HCT116 (cell line): Measurements from ENCODE around the gene ZBTB24. TPM values are rescaled to one million over a fixed set of nuclear protein-coding genes. Genes with fewer than 3 reads are reported as not detected.

Experiments
- ATAC-seq: fragments of 200-7000 bp; cut with Tn5 transposase; 2 replicates; pipeline ENCODE4 v1.9.1; 2020; ENCODE audit warnings: mild to moderate bottlenecking, moderate library complexity
- BruUV-seq: library from RNA; stranded (reverse); fragments of 400-500 nt; replicated peaks from 2 replicates; lab custom pipeline; 2021; lab: Mats Ljungman, UMichigan
- CTCF ChIA-PET: fragments of 300-600 bp; sonication (Branson Sonifier 250); formaldehyde crosslinking; loops from one replicate; lab custom pipeline; 2021; ENCODE audit warnings: antibody characterized with exemption; lab: Charles Lee
- POLR2A ChIA-PET: fragments of 300-600, 350-600 bp; sonication (Branson Sonifier 250); formaldehyde crosslinking; loops from one replicate; lab custom pipeline; 2021; ENCODE audit warnings: antibody characterized with exemption; lab: Charles Lee
- RAD21 ChIA-PET, 2 experiments: fragments of 300-600 bp; sonication (Branson Sonifier 250); formaldehyde crosslinking; loops; one replicate each; lab custom pipeline; 2023; ENCODE audit warnings: low total read pairs in 2 of 2; ENCODE audit not compliant: uncharacterized antibody in 2 of 2, unreplicated experiment in 2 of 2, low non-redundant PET in 1 of 2; lab: Charles Lee
- DNase-seq: peaks from one replicate; pipeline ENCODE4 v3.0.0-alpha.2; 2010; ENCODE audit warnings: low read depth, low spot score
- H2AFZ ChIP-seq: fragments of 200-600 bp; shearing (Covaris generic), sonication (generic); 2 replicates; pipeline ENCODE4 v1.6.1; 2017; ENCODE audit warnings: low read depth, mixed run types, mixed read lengths, antibody characterized with exemption, low read length; ENCODE audit not compliant: poor library complexity, severe bottlenecking
- H3K27ac ChIP-seq: 2 replicates; pipeline ENCODE4 v1.5.1; 2012; ENCODE audit warnings: low read depth, low read length
- H3K27me3 ChIP-seq: fragments of 200-600 bp; sonication (generic); 2 replicates; pipeline ENCODE4 v1.6.1; 2016; ENCODE audit warnings: mixed run types, low read length, mixed read lengths; ENCODE audit not compliant: insufficient read depth
- H3K36me3 ChIP-seq, 2 experiments: fragments of 200-500 bp in 1 of 2; fragments of 200-600 bp in 1 of 2; sonication (Bioruptor generic) in 1 of 2; sonication (generic) in 1 of 2; 2 replicates each; pipeline versions ENCODE4 v1.5.1 to v1.6.1; 2014 to 2016; ENCODE audit warnings: low read length in 2 of 2, inconsistent platforms in 1 of 2, mixed read lengths in 1 of 2, mixed run types in 1 of 2; ENCODE audit not compliant: insufficient read depth in 2 of 2, control insufficient read depth in 1 of 2
- H3K4me1 ChIP-seq, 2 experiments: fragments of 200-600 bp in 1 of 2; sonication (generic) in 1 of 2; 2 replicates each; pipeline versions ENCODE4 v1.5.1 to v1.6.1; 2012 to 2017; ENCODE audit warnings: low read length in 2 of 2, inconsistent platforms in 1 of 2, mild to moderate bottlenecking in 1 of 2, mixed read lengths in 1 of 2, mixed run types in 1 of 2, moderate library complexity in 1 of 2; ENCODE audit not compliant: insufficient read depth in 2 of 2, control insufficient read depth in 1 of 2
- H3K4me2 ChIP-seq: fragments of 200-600 bp; sonication (generic); 2 replicates; pipeline ENCODE4 v1.6.1; 2017; ENCODE audit warnings: mixed run types, low read length, mixed read lengths
- H3K4me3 ChIP-seq, 2 experiments: fragments of 200-600 bp in 1 of 2; sonication (generic) in 1 of 2; replicated peaks in 1 of 2; 2 replicates each; pipeline ENCODE4 v1.5.1; 2011 to 2016; ENCODE audit warnings: low read length in 2 of 2, control low read depth in 1 of 2, low read depth in 1 of 2, mild to moderate bottlenecking in 1 of 2, mixed read lengths in 1 of 2, mixed run types in 1 of 2
- H3K79me2 ChIP-seq: fragments of 200-600 bp; sonication (generic); 2 replicates; pipeline ENCODE4 v1.6.1; 2017; ENCODE audit warnings: mild to moderate bottlenecking, mixed run types, low read length, moderate library complexity, mixed read lengths; ENCODE audit not compliant: insufficient read depth
- H3K9ac ChIP-seq: fragments of 200-600 bp; sonication (generic); 2 replicates; pipeline ENCODE4 v1.6.1; 2016; ENCODE audit warnings: low read length, mixed read lengths
- H3K9me2 ChIP-seq: fragments of 200-600 bp; sonication (generic), shearing (Covaris generic); 2 replicates; pipeline ENCODE4 v1.6.1; 2017; ENCODE audit warnings: mixed run types, mild to moderate bottlenecking, moderate library complexity; ENCODE audit not compliant: insufficient read depth
- H3K9me3 ChIP-seq, 2 experiments: fragments of 200-500 bp in 1 of 2; fragments of 200-600 bp in 1 of 2; sonication (Bioruptor generic) in 1 of 2; sonication (generic) in 1 of 2; 2 replicates each; pipeline ENCODE4 v1.6.1; 2014 to 2017; ENCODE audit warnings: low read length in 2 of 2, mixed read lengths in 2 of 2, inconsistent platforms in 1 of 2, low read depth in 1 of 2, mild to moderate bottlenecking in 1 of 2, mixed run types in 1 of 2, moderate library complexity in 1 of 2; ENCODE audit not compliant: control insufficient read depth in 1 of 2, insufficient read depth in 1 of 2
- H4K20me1 ChIP-seq: fragments of 200-600 bp; sonication (generic), shearing (Covaris generic); 2 replicates; pipeline ENCODE4 v1.6.1; 2017; ENCODE audit warnings: mixed run types, mild to moderate bottlenecking, moderate library complexity; ENCODE audit not compliant: insufficient read depth
- CBX3 ChIP-seq: IDR thresholded peaks from 2 replicates; pipeline ENCODE4 v1.6.1; 2012; ENCODE audit warnings: low read depth
- EGR1 ChIP-seq: IDR thresholded peaks from 2 replicates; pipeline ENCODE4 v1.6.1; 2012; ENCODE audit warnings: low read depth
- ELF1 ChIP-seq: IDR thresholded peaks from 2 replicates; pipeline ENCODE4 v1.6.1; 2012; ENCODE audit warnings: low read depth, borderline replicate concordance
- EZH2 ChIP-seq: fragments of 200-600 bp; sonication (generic); IDR thresholded peaks from 2 replicates; pipeline ENCODE4 v1.6.1; 2017; ENCODE audit warnings: antibody characterized with exemption, mixed run types
- EZH2phosphoT487 ChIP-seq: fragments of 200-600 bp; IDR thresholded peaks from 2 replicates; pipeline ENCODE4 v1.6.1; 2018; ENCODE audit warnings: antibody characterized with exemption, borderline replicate concordance
- FOSL1 ChIP-seq: IDR thresholded peaks from 2 replicates; pipeline ENCODE4 v1.6.1; 2012; ENCODE audit warnings: low read depth
- POLR2A ChIP-seq: IDR thresholded peaks from 2 replicates; pipeline ENCODE4 v1.7.0; 2011; ENCODE audit warnings: borderline replicate concordance; ENCODE audit not compliant: insufficient read depth, insufficient read length; ENCODE audit errors: extremely low read depth
- POLR2AphosphoS5 ChIP-seq: IDR thresholded peaks from 2 replicates; pipeline ENCODE4 v1.6.1; 2011; ENCODE audit warnings: mild to moderate bottlenecking, low read depth, low read length, moderate library complexity
- SIN3A ChIP-seq: IDR thresholded peaks from 2 replicates; pipeline ENCODE4 v1.6.1; 2012; ENCODE audit warnings: low read depth
- SP1 ChIP-seq: IDR thresholded peaks from 2 replicates; pipeline ENCODE4 v1.6.1; 2012; ENCODE audit warnings: low read depth
- SRF ChIP-seq: IDR thresholded peaks from 2 replicates; pipeline ENCODE4 v1.6.1; 2012; ENCODE audit warnings: low read depth
- TCF7L2 ChIP-seq: IDR thresholded peaks from 2 replicates; pipeline ENCODE4 v1.7.0; 2011; ENCODE audit warnings: borderline replicate concordance, inconsistent platforms; ENCODE audit not compliant: insufficient read depth, insufficient read length; ENCODE audit errors: extremely low read depth
- YY1 ChIP-seq: IDR thresholded peaks from 2 replicates; pipeline ENCODE4 v1.6.1; 2011; ENCODE audit warnings: low read length, low read depth, moderate library complexity, mild to moderate bottlenecking; ENCODE audit not compliant: insufficient replicate concordance; ENCODE audit errors: extremely low read depth
- ZFX ChIP-seq: fragments of 450-650 bp; IDR thresholded peaks from 2 replicates; pipeline ENCODE4 v1.6.1; 2017
- ZNF274 ChIP-seq: fragments of 200-500 bp; sonication (Bioruptor generic); IDR thresholded peaks from 2 replicates; pipeline ENCODE4 v1.6.1; 2014; ENCODE audit warnings: mild to moderate bottlenecking, low read depth, low read length, inconsistent platforms
- intact Hi-C: fragments of 100-400 bp; cut with micrococcal nuclease; formaldehyde crosslinking; loops from 2 replicates; pipeline ENCODE4 v1.10.0; 2022
- total RNA-seq: library from RNA; stranded (reverse); gene quantifications from one replicate; pipeline ENCODE4 v1.2.1, GENCODE V29; 2021; ENCODE audit not compliant: unreplicated experiment
- TF ChIP-seq, protein P1 (sequence below): IDR thresholded peaks from 2 replicates; pipeline ENCODE4 v1.6.1; 2012; ENCODE audit warnings: low read depth
- TF ChIP-seq, protein P2 (sequence below): IDR thresholded peaks from 2 replicates; pipeline ENCODE4 v1.6.1; 2012
- TF ChIP-seq, protein P3 (sequence below): IDR thresholded peaks from 2 replicates; pipeline ENCODE4 v1.6.1; 2012

ZBTB24 gene
- total RNA-seq, 1 experiment from 2014 or later, result 11.3 TPM

DNA sequence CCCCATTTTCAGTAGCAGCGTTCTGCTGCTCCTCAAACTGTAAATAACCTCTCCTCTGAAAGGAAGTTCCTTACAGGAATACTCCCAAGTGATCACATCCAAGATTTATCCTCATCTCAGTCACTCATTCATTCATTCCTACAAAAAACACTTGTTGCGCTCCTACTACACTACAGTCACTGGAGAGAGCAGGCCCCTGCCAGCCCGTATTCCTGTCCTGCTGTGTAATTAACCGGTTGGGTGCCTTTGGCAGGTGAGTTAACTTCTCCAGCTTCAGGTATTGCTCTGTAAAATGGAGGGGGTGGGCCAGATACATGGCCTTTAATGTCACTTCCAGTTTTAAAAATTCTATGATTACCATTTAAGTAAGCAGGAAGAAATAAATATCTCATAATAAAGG lies 15.0 kb upstream of the ZBTB24 start (continued):
- TF ChIP-seq, protein P1, sequence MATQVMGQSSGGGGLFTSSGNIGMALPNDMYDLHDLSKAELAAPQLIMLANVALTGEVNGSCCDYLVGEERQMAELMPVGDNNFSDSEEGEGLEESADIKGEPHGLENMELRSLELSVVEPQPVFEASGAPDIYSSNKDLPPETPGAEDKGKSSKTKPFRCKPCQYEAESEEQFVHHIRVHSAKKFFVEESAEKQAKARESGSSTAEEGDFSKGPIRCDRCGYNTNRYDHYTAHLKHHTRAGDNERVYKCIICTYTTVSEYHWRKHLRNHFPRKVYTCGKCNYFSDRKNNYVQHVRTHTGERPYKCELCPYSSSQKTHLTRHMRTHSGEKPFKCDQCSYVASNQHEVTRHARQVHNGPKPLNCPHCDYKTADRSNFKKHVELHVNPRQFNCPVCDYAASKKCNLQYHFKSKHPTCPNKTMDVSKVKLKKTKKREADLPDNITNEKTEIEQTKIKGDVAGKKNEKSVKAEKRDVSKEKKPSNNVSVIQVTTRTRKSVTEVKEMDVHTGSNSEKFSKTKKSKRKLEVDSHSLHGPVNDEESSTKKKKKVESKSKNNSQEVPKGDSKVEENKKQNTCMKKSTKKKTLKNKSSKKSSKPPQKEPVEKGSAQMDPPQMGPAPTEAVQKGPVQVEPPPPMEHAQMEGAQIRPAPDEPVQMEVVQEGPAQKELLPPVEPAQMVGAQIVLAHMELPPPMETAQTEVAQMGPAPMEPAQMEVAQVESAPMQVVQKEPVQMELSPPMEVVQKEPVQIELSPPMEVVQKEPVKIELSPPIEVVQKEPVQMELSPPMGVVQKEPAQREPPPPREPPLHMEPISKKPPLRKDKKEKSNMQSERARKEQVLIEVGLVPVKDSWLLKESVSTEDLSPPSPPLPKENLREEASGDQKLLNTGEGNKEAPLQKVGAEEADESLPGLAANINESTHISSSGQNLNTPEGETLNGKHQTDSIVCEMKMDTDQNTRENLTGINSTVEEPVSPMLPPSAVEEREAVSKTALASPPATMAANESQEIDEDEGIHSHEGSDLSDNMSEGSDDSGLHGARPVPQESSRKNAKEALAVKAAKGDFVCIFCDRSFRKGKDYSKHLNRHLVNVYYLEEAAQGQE, result no peak
- TF ChIP-seq, protein P2, sequence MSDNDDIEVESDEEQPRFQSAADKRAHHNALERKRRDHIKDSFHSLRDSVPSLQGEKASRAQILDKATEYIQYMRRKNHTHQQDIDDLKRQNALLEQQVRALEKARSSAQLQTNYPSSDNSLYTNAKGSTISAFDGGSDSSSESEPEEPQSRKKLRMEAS, result no peak
- TF ChIP-seq FOSL1, result no peak
- no peak for TF ChIP-seq SP1

DNA sequence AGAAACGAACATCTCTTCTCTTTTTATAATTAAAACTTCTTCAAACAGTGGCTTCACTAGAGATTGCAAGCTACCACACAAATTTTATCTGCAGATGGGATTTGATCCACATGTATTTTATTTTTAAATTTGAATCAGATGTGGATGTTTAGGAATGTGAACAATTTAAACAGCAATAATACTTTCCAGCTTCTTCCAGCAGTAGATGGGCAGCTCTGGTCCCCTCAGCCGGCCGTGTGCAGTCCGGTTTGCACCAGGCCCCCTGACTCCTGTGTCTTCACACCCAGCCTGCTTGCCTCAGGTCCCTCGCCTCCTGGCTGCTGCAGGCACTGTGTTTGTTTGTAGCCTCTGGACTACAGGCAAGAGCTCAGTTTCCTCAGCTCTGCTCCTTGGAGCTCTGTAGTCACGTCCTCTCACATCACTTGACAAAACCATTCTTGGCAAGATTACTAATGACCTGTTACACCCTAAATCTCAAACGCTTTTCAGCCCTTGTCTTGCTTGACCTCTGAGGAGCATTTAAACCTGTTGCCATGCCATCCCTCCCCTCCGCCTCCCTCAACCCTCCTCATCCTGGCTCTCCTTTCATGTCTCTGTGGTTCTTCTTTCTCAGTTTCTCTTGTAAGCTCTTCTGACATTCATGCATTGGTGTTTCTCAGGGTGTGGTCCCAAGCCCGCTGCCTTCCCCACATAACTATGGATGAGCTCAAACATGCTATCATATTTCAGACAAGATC lies 13.2 kb upstream of the ZBTB24 start:
- ATAC-seq (no peak), DNase-seq (no peak)
- Histone ChIP-seq H3K36me3 (no peaks in the 10 kb centered on the region), H3K79me2 (no peaks in the 10 kb centered on the region), H3K4me1 (no peaks in the 10 kb centered on the region), H3K27me3 (no peaks in the 10 kb centered on the region), H2AFZ (no peak overlapping the region), H3K9me3 (no peaks in the 10 kb centered on the region), H3K4me3 (no peak overlapping the region), H3K9ac (no peak overlapping the region), H3K4me2 (no peak overlapping the region), H3K27ac (no peak overlapping the region), H3K9me2 (no peaks in the 10 kb centered on the region), H4K20me1 (no peaks in the 10 kb centered on the region)
- BruUV-seq, result no TSS peak
- POLR2A ChIA-PET, result no interaction called here
- CTCF ChIA-PET, result no interaction called here
- intact Hi-C loops, result no loop called here
- TF ChIP-seq EZH2 (no peak), EGR1 (no peak), TCF7L2 (no peak), ZNF274 (no peak), YY1 (no peak), SRF (no peak), FOSL1 (no peak), SP1 (no peak), POLR2AphosphoS5 (no peak), ZFX (no peak), EZH2phosphoT487 (no peak), CBX3 (no peak), ELF1 (no peak), POLR2A (no peak), SIN3A (no peak)
- TF ChIP-seq, protein P2, result no peak
- TF ChIP-seq, protein P3, sequence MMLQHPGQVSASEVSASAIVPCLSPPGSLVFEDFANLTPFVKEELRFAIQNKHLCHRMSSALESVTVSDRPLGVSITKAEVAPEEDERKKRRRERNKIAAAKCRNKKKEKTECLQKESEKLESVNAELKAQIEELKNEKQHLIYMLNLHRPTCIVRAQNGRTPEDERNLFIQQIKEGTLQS, result no peak
- RAD21 ChIA-PET, result no interaction called here
